ENCODE data around the gene EZH2.

Gene EZH2

DNA sequence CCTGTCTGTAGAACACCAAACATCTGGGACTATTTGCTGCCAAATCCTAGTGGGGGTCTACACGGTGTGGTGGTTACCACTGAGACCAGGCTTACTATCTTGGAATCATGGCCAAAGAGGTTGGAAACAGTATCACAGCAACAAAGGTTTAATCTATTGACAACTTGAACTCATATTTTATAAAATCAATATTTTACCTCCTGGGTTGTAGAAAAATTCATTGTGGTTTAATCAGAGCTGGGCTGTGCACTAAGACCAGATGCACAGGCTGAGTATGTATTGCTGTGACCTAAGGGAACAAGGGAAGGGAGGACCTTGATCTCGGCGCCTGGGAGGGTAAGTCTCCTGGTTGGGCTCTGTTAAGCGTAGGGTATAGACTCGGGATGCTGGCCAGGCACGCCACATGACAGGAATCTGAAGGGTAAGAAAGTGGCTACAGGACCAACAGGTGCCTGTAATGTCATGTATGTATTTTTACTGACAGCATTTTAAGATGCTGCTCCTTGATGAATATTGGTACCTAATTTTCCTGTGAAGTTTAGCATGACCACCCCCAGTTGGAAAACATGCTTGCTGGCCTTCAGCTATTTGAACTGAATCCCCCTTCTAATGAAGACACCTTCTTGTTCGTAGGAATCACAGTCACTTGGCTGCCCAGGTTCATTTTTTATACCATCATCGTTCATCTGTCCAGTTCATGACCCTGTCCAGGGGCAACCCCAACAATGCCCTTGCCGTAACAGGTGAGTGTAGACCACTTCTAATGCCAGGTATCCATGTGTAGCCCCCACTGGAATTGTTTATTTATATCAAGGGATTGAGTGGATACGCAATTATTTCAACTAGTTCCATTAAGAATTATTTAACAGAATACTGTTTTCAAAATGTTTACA lies 79.5 kb downstream of the EZH2 start:
- DNase-seq = no peak

GRCh38 chr7:148803094-148803493 lies 81.0 kb downstream of the EZH2 start:
- no peak for DNase-seq

- DNase-seq = no peak
Measured at GRCh38 chr7:148802101-148802493, 82.0 kb downstream of the EZH2 start.

GRCh38 chr7:148800677-148801076 lies 83.4 kb downstream of the EZH2 start:
- no peak for DNase-seq

DNA sequence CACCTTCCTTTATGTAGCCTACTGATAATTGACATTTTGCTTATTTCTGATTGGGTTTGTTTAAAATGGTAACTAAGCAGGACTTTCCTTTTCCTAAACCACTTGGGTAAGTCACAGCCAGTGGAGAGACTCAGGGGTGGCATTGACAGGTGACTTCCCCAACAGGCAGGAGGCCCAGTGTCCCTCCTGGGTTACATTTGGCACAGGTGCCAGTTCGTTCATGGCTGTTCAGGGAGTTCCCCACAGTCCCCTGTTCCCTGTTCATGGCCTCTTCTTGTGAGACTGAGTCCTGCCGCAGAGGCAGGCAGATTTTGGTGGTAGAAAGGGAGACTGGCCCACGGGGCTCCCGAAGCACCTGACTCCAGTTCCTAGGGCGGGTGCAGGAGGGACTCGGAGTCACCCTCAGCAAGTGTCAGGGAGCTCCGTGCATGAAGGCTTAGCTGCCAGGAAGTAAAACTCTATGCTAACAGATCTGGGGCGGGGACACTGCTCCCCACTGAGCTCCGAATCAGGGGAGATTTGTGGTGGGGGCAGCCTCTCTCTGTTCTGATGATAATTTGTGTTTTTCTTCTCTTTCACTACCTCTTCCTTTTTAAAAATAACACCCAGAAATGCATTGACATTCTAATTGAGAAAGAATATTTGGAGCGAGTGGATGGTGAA lies 84.1 kb downstream of the EZH2 start:
- no peak for DNase-seq

- DNase-seq = peak; percentile 24
Measured at GRCh38 chr7:148796841-148797240, 87.2 kb downstream of the EZH2 start.

GRCh38 chr7:148794476-148794875 lies 89.6 kb downstream of the EZH2 start:
- no peak for DNase-seq

DNA sequence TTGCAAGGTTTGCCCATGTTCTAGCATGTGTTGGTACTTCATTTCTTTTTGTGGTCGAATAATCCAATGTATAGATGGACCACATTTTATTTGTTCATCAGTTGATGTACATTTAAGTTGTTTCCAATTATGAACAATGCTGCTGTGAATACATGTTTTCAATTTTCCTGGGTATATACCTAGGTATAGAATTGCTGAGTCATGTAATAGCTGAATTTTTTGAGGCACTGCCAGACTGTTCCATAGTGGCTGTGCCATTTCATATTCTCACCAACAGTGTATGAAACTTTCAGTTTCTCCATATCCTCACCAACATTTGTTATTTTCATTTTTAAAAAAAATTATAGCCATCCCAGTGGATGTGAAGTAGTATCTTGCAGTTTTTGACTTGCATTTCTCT lies 90.5 kb downstream of the EZH2 start:
- no peak for DNase-seq

DNA sequence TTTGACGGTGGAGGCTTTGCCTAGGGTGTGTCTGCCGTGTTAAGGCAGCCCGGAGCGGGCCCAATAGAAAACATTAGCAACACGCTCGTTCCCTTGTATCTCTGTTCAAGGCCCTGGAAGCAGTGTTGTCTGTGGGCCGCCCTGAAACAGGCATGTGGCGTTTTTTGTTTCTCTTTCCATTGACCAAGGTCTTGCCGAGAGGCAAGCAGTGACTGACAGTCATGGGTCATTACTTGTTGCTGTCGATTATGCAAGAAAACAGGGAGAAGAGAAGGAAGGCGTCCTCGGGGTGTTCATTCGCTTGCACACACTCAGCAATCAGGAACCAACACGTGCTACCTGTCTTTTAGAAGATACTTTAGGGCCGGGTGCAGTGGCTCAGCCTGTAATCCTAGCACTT lies 92.5 kb downstream of the EZH2 start:
- DNase-seq = no peak

DNA sequence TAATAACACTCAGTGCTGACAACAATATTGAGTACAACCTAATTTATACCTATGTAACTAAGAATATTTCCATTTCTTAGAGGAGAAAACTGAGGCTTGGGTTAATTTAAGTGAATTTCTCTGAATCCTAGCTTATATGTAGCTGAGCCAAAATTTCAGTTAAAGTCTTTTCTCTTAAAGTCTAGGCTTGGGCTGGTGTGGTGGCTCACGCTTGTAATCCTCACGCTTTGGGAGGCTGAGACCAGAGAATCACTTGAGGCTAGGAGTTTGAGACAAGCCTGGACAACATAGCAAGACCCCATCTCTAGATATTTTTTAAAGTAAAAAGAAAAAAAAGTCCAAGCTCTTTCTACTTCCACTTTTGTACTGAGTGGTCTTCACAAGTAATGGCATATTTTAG lies 93.2 kb downstream of the EZH2 start:
- DNase-seq = no peak

DNA sequence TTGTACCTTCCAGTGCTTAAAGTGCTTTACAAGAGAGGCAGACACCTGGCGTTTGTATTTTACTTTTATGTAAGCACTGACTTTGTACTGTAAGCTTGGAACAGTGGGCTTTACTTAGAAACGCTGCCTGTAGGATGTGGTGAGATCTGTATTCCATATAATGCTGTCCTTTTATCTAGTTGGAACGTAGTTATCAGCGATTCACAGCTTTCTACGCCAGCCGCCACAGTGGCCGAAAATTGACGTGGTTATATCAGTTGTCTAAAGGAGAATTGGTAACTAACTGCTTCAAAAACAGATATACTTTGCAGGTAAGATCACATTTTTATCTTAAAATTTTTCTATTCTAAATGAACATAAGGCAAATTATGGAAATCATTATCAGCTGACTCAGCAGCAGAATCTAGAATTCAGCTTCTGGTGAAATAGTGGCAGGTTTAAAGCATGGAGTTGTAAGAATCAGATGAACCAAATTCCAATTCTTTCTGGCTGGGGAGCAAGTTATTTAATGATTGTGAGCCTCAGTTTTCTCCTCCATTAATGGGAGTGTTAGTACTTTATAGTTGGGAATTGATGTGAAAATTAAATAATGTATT lies 93.9 kb downstream of the EZH2 start:
- DNase-seq = no peak

GRCh38 chr7:148789220-148789619 lies 94.9 kb downstream of the EZH2 start:
- no peak for DNase-seq

DNA sequence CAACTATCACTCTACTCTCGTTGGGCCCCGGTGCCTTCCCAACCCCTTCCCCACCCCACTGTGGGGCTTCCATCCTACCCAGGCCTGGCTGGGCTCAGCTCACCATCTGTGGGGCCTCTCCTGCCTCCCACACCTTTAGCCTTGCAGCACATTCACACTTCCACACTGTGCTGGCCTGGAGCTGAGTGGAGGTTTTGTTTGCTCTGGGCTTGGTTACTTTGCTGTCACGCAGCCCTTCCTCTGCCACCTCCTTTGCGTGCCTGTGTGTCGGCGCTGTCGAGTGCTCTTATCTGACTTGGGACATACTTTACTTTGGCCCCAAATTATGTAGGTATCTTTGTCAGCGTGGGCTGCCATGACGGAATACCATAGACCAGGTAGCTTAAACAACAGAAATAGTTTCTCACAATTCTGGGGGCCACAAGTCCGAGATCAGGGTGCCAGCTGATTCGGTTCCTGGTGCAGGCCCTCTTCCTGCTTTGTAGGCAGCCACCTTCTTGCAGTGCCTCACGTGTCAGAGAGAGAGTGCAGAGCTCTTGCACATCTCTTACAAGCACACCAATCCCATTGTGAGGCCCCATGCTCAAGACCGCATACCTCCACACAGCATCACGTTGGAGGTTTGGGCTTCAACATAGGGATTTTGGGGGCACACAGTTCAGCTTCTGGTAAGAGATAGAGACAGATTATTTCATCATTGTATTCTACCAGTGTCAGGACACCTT lies 96.4 kb downstream of the EZH2 start:
- DNase-seq = no peak

GRCh38 chr7:148783801-148784527 lies 100.1 kb downstream of the EZH2 start:
- no peak for DNase-seq

DNA sequence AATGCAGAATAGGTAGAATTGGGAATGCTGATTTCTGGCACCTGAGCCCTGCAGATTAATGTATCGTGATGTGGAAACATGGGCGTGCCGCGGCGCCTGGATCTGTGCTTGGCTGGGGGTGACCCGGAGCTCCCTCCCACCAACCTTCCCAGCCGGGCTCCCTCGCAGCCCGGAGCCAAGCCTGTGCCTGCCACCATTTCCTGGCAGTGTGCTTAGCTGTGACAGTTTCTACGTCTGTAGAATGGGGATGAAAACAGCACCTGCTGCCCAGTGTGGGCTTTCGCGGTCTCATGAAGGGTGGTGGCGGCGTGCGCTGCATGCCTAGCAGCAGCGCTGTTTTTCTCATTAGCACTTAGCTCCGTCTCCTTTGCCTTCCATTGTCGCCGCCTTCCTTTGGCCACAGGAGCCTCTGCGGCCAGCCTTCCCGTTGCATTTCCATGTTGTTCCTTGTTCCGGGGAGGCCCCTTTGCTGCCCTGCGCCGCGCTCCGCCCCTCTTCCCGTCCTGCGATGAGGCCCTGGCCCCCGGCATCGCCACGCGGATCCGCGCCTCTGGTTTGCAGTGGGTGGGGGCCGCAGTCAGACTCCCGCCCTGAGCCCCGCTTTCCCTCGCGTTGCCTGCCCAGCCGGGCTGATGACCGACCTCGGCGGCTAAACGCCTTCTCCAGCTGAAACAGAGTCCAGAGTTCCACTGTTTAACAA lies 101.2 kb downstream of the EZH2 start:
- no peak for DNase-seq

GRCh38 chr7:148774471-148774870 lies 109.6 kb downstream of the EZH2 start:
- no peak for DNase-seq

- DNase-seq = peak; percentile 72
Measured at GRCh38 chr7:148773334-148773733, 110.8 kb downstream of the EZH2 start.

- DNase-seq = peak; percentile 43
Measured at GRCh38 chr7:148772297-148773089, 111.6 kb downstream of the EZH2 start.

DNA sequence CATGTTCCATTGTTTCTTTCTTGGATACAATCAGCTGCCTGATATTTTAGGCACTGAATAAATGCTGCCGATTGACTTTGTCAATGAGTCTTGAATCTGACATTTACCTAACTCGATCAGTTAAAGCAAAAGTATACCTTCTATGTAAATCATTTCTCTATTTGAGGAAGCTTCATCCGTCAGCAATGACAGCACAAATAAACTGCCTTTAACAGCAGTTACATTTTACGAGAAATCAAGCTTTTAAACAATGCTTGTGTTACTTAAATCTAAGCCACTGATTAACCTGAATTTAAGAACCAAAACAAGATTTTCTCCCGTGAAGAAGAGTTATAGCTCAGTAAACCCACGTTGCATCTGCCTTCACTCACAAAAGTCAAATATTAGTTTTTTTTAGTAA lies 114.1 kb downstream of the EZH2 start:
- no peak for DNase-seq

- DNase-seq = no peak
Measured at GRCh38 chr7:148763622-148764021, 120.5 kb downstream of the EZH2 start.
